GM18868 (cell line): ENCODE data around the gene TWIST2.

ENCODE experiments used
- ATAC-seq: cut with Tn5 transposase; IDR thresholded peaks from one replicate; pipeline ENCODE4 v1.9.1; 2021; ENCODE audit warnings: mild to moderate bottlenecking, moderate library complexity; ENCODE audit not compliant: unreplicated experiment

The TWIST2 gene

DNA sequence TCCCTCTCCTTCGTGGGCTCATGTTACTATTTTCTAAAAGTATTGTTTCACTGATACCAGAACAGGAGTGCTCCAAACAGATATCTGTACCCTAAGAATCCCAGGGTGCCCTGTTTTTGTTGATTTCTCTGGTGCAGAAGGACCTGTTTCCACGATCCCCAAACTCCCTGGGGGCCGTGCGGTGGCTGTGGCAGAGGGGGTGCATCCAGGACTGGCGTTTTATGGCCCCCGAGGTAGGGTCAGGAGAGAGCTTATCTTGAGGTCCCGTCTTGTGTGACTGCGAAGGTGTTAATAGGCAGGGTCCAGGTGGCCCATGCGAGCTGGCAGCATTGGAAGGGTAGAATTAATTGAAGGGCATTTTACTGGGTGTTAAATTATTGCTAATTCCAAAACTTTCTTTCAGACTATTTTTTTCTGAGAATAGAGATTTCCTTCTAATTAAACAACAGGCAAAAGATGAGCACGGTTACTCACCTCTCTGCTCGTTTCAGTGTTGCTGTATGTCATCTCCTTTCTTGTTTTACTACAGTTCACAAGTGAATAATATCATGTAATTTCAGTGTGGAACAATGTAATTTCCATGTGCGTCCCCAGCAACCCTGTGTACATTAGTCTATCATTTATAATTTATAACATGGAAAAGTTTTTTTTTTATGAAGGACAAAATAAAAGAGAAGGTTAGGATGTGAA, 8.2 kb downstream of the TWIST2 start:
- ATAC-seq: no peak

DNA sequence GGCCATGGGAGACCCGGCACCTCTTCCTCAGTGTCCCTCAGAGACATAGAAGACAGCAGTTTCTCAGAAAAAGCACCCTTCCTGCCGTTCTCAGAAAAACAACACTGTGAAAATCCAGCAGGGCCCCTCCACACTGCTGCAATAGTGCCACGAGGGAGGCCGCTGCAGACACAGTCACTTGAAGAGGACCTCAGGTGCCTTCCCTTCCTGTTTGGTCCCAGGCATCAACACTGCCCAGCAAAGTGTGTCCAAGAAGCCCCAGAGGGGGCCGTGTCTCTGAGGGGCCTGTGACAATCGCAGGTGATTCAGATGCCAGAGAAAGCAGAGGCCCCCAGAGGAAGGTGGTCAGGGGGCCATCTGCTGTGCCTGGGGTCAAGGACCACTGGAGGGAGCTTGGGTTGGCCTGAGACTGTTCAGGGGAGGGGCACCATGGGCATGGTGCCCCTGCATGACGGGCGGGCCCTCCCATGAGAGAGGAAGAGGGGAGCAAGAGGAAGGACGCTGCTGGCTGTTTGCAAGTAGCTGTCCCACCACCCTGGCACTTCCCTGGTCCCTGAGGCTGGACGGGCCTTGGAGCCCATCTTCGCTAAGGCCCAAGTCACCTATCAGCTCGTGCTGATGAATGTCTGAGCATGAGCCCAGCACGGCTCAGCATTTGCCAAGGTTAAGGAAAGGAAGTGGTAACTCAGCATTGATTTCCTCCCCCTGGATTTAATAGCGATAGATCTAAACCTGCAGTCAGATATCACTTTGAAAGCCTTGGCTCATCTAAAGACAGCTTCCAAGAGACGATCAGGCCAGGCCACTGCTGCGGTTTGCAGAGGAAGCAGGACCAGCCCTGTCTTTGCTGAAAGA, 9.1 kb downstream of the TWIST2 start:
- ATAC-seq: no peak

DNA sequence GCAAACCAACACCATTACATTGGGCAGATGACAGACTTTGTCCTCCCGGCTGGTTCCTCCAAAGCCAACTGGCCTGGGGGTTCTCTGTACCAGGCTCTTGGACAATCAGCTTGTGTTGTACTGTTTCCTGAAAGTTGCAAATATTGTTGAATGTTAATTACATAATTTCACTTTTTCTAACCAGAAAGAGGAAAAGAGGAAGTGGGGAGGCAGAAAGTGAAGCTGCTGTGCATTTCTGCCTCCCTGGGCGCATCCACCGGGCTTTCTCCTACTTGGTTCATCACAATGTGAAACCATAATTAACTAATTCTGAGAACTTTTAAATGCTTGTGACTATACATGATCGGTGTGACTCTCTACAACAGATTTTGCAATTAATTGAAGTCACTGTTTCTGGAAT, 10.1 kb downstream of the TWIST2 start:
- ATAC-seq: no peak

DNA sequence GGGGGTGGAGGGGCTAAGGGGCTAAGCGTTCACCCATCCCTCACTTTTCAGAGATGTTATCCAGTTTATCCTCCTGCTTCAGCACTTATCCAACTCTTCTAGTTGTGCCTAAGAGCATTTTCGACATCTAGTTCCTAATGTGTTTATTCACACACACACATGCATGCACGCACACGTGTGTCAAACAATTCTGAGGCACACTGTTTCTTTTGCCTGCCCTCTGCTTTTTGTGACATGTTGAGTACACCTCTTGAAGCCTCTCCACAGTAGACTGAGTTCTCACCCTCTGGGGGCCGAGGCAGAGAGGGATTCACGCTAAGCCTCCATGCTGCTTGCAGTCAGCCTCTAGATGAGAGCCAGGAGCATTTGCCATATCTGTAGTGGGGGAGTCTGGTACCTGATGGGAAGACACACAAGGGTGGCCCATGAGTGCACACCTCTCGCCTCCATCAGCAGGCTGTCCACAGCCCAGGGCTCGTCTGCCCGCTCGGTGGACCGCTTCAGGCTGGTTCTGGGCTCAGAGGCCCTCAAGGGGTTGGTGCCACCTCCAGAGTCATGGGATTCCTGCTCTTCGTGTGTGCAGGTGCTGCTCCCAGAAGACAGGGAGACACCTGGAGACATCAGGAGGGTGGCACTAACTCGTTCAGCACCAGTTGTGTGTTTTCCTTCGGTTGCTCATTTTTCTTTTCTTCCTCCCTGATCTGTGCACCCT, 11.9 kb downstream of the TWIST2 start:
- no peak for ATAC-seq

DNA sequence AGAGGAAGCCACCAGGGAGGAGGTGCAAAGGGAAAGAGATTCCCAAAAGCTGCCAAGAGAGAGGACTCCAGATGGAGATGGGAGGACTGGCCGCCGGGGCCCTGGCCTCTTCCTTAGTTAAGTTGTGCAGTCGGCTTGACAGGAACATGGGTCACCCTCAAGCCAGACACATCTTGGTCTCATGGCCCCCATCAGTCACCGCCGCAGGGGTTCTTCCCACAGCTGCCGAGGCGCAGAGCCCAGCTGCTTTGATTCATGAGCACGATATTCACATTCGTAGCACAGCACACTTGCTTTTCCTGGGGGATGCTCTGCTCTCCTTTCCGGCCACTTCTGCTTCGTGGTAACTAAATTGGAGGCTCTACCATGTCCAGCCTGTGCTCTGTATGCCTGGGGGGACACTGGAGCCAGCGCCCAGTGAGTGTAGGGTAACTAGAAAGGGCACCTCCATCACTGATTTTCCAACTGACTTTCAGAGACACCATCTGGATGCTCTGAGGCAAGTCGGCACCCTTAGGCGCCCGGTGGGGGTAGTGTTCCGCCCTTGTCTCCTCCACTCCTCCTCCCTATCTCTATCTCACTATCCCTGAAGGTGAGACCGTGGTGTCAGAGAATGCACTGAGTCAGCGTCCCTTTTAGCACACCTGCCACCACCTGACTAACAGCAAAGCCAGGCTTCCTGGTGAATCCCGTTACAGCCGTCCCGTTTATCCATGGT, 13.3 kb downstream of the TWIST2 start:
- no peak for ATAC-seq

DNA sequence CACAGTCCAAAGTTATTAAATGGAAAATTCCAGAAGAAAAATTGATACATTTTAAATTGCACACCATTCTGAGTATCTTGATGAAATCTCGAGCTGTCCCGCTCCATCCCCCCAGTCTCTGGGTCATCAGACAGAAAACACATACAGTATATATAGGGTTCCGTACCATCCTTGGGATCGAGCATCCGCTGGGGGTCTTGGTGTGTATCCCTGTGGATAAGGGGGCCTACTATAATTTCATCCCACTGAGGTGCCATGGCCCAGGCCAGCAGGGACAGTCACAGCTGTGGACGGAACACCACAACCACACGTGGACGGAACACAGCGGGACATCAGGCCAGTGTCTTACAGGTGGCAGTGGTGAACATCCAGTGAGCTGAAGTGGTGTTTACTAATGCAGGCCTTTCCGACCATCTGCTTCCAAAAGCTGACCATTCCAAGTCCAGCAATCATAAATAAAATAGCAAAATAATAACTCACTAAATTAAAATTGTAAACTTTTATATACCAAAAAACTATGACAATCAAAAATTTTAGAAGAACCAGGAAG, 14.0 kb downstream of the TWIST2 start:
- no peak for ATAC-seq

DNA sequence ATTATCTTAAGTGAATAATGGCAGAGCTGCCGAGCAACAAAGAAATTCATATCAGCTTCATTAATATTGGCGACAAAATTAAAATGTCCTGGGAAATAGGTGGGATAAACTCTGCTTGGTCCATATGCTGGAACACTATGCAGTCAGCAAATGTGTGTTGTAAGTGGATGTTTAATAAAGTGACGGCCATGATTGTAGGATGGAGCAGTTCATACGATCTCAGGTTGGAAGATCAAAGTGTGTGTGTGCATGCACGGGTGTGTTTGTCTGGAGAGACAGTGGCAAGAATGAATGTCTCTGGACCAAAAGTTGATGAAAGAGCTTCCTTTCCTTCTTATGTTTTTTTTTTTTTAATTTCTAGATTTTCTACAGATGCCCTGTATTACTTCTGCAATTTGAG, 14.8 kb downstream of the TWIST2 start:
- no peak for ATAC-seq

DNA sequence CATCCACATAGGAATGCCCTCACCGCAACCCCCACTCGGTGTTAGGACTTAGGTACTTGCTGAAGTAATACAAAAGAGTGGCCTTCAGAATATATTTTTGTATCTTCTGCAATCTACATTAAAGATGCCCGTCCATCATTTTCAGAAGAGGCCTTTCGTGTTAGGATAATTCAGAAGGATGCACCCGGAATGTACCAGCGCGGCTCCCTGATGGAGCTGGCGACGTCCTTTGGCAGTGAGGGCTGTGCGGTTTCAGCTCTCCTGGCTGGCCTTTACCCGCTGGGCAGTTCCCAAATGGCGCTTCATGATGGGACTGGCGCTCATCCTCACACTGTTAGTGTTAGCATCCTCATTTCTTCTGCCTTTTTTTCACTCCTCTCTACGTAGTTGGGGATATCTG, 15.3 kb downstream of the TWIST2 start:
- no peak for ATAC-seq

DNA sequence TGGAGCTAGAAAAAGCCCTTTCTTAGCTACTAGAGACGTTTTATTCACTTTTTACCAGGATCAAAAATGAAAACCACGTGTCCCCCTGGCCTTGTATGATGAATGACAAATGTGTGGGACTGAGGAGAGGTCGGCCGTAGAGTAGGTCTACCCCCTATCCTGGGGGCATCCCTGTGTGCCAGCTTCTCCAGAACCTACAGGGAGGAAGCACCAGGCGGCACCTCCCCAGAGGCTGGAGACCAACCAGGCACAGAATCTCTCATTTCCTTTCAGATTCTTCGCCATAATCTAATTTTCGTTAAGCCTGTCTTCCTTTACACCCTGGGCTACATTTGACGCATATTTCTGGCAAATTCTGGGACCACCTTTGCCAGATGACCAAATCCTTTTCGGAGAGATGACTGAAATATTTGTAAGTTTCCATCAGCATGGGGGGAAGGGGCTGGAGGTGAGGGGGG, 15.9 kb downstream of the TWIST2 start:
- no peak for ATAC-seq

DNA sequence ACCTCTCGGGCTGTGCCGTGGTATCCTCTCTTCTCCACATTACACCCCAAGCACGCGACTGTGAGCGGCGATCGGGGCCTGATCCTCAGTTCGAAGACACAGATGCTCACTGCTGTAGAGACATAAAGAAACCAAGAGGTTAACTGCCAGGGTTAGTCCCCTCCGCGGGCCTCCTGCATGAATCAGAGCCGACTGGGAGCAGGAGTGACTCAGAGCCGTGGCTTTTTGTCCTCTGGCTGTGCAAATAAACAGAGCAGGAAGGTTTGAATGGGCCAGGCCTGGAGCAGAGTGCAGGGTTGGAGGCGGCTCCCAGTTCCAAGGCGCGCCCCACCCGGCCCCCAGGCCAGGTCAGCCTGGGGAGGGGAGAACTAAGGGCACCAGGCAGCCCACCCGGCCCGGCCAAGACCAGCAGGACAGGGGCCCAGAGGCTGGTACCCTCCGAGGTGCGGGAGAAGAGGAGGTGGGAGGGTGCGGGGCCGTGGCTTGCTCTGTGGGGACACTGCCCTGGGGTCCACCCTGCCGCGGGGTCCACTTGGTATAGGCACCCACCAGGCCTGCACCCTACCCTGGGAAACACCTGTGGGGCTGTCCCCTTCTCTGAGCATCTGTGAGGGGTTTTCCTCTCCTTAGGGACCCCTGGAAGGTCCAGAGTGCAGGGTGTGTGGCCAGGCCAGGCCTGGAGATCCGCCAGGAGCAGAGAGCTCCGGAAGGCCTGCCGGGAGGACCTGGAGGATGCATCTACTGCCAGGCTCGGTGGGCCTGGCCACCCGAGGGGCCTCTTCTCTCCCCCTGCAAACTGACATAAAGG, 16.5 kb downstream of the TWIST2 start:
- no peak for ATAC-seq

DNA sequence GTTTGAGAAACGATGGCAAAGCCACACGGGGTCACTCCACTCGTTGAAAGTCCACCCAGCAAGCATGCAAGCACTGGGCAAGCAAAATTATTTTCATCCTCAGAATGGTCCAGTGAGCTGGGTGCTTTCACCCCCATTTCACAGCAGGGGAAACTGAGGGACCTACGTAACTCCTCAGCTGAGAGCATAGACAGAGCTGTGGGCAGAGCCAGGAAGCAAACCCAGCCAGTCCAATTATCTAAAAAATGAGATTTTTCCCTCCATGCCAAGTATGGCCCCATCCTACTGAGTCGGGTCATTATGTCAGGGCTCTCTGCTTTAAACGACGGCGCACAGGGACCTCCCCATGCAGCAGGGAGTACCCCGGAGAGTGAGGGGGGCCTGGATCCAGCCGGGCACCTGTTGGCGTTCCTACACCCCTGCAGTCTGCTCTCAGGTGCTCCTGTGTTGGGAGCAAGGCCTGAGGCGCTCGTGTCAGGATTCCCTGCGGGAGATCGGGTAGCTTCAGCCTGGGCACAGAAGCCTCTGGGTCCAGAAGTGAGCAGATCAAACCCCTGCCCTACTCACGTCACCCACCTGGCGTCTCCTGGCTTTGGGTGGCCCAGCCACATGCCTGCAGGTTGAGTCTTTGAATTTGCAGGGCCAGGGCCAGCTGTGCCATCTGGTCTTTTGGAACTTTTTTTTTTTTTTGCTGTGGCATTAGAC, 17.3 kb downstream of the TWIST2 start:
- no peak for ATAC-seq

DNA sequence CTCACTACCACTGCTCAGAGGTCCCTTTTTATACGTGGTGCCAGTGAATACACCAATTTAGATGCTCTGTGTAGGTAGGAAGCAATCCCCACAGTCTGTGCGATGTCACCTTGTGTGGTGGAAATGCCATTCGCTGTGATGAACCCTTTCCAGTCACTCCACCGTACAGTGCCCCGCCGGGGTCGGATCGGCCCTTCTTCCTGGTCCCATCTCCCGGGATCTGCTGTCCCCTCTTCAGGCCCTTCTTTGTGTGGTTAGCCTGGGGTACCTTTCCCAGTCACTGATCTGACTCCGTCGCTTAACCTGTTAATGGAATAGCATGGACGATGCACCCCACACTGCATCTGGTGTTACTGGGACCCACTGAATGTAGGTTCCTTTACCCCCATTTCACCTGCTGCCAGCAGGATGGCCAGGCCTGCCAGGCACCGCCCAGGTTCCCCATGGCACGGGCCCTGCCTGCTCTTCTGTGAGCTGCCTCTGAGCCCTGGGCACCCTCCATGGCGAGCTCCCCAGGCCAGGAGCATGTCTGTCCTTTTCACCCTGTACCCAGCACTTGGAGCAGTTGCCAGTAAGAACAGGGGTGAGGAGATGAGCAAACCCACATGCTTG, 18.0 kb downstream of the TWIST2 start:
- ATAC-seq: no peak

DNA sequence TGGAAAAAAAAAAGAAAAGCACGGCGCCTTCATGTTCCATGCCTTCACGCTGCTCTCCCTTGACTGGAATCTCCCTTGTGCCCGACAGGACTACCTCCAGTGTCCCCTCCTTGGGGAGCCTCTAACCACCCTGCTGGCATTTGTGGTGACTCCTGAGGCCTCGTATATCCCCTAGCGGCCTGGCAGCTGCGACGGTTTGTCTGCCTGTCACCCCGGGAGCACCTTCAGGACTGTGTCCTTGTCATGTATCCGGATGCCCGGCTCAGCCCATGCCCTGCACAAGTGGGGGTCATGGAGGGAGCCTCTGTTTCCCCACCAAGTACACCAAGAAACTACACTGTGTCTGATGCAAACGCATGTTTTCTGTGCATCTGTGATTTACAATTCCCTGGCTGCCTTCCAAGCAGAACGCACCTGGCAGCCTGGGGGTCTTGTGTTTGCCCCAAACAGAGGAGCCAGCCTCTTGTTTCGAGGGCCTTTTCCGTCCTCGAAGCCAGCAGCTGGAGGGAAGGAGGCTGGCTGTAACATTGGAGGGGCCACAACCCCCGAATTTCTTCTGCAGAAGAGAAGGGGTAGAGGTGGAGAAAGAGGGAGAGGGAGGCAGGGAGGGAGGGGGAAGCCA, 18.9 kb downstream of the TWIST2 start:
- no peak for ATAC-seq

DNA sequence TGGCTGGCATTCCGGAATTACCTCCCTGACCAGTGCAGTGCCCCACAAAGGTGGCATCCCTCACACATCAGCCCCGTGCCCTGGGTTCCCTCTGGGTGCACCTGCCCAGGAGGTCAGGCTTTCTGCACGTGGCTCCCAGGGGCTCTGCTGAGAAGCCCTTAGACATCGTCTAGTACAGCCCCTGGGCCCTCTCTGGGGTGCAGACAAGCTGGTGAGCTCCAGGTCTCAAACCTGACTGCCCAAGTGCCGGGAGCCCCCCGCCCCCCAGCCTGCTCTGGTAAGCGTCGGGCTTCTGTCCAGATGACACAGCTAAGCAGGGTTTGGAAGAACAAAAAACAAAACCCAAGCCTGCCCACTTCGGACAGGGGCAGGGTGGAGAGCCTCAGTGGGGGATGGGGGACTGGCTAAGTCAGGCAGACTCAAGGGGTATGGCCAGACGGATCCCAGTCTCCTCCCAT, 20.2 kb downstream of the TWIST2 start:
- no peak for ATAC-seq

DNA sequence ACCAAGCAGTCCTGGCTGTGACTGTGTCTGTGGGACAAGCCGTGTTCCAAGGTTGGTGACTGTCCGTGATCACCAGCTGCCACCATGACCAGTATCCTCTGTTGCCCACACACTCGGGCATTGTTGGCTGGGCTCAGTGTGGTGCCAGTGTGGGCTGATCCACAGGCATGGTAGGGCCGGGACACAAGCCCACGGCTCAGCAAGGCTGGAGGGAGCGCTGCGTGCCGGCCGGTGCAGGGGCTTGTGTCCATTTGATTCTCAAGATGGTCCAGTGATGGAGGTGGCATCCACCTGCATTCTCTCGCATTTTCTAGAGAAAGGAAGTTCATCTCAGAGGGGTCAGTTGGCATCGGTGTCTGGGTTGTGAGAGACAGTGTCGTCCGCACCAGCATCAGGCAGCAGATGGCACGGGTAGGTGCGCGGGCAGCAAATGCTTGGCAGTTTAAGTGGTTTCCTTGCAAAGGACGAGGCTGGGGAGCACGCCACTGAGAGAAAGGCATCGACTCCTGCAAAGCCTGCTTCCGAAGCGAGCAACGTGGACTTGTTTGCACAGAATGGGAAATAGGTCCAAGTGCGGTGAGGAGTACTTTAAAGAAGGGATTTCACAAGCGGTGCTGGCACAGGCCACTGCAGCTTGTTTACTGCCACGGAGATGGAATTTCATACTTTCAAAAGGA, 20.9 kb downstream of the TWIST2 start:
- ATAC-seq: no peak

DNA sequence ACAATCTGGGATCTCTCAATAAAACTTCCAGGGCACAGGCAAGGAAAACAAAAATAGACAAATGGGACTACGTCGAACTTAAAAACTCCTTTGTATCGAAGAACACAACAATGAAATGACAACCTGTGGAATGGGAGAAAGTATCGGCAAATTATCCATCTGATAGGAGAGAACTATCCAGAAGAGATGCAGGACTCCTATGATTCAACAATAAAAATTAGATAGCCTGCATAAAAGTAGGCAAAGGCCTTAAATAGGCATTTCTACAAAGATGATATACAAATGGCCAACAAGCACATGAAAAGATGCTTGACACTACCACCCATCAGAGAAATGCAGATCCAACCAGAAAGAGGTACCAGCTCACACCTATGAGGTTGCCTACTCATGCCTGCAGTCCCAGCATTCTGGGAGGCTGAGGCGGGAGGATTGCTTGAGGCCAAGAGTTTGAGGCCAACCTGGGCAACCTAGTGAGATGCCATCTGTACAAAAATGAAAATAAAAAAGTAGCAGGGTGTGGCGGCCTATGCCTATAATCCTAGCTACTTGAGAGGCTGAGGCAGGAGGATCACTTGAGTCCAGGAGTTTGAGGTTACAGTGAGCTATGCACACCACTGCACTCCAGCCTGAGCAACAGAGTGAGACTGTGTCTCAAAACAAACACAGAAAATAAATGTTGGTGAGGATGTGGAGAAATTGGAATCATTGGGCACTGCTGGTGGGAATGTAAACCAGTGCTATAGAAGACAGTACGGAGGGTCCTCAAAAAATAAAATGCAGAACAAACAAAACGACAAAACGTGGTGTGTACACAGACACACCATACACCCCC, 21.6 kb downstream of the TWIST2 start:
- ATAC-seq: no peak

DNA sequence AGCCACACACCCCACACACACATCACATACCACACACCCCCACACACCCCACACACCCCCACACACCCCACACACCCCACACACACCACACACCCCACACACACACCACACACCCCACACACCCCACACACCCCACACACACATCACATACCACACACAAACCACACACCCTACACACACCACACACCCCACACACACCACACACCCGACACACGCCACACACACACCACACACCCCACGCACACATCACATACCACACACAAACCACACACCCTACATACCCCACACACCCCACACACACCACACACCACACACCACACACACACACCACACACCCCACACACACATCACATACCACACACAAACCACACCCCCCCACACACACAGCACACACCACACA, 22.4 kb downstream of the TWIST2 start:
- ATAC-seq: no peak
